ENCODE measurements around the gene VPS26C.

- TF ChIP-seq PRRX2 (CRISPR knock-in tag; IDR thresholded peaks at IDR 0.05) (no peak), CTCF (IDR thresholded peaks at IDR 0.05) (no peak), NR3C1 (CRISPR knock-in tag; conservative IDR thresholded peaks at IDR 0.05; ENCODE audit: low read depth) (no peak)
Observed at GRCh38 chr21:37281579-37281978, 14.4 kb upstream of the VPS26C start.
